DND-41 (cell line): ENCODE data around the gene AMDHD2.

ENCODE experiments used
- CTCF ChIP-seq: IDR thresholded peaks from 2 replicates; pipeline ENCODE4 v1.5.1; 2012; ENCODE audit warnings: borderline replicate concordance, low read length, moderate library complexity, mild to moderate bottlenecking; ENCODE audit not compliant: poor library complexity, severe bottlenecking; ENCODE audit errors: extremely low read depth
- EZH2 ChIP-seq: IDR thresholded peaks from 3 replicates; pipeline ENCODE4 v1.6.1; 2012; ENCODE audit warnings: borderline replicate concordance, low read depth, mild to moderate bottlenecking, moderate library complexity, low read length, inconsistent platforms; ENCODE audit not compliant: severe bottlenecking

GRCh38 chr16:2496223-2497115, 23.7 kb upstream of the AMDHD2 start:
- TF ChIP-seq CTCF, result no peak
- no peak for TF ChIP-seq EZH2
